ENCODE measurements around the gene DNASE1L2. TPM values are rescaled to one million over a fixed set of nuclear protein-coding genes. Genes with fewer than 3 reads are reported as not detected.

DNASE1L2 gene
- total and polyA plus RNA-seq, 10 of the 15 experiments (the other 5 are each of a cell fraction or from before 2014, with no cell fraction given) = 0.06 to 1.5 (median 0.29) TPM

GRCh38 chr16:2223221-2223941 is 12.9 kb upstream of the DNASE1L2 start, which contains the start of gene E4F1 (continued):
- TF ChIP-seq ZBTB4 (CRISPR knock-in tag; IDR thresholded peaks at IDR 0.05) (no peak), SUZ12 (IDR thresholded peaks at IDR 0.05; ENCODE audit: unreplicated experiment) (no peak), JUNB (IDR thresholded peaks at IDR 0.05) (no peak), KAT2A (conservative IDR thresholded peaks at IDR 0.05; ENCODE audit: control insufficient read depth, low read depth, low read length) (no peak), IRF4 (IDR thresholded peaks at IDR 0.05; ENCODE audit: low read depth, low read length) (no peak), MAX (IDR thresholded peaks at IDR 0.05; ENCODE audit: low read depth, low read length) (peak; percentile 89; the same call in 1 of the 2 replicates), IRF5 (IDR thresholded peaks at IDR 0.05; ENCODE audit: borderline replicate concordance) (no peak), SMAD1 (IDR thresholded peaks at IDR 0.05; ENCODE audit: low read depth, partially characterized antibody) (no peak), WRNIP1 (IDR thresholded peaks at IDR 0.05; ENCODE audit: borderline replicate concordance, low read depth, low read length) (no peak), SREBF2 (IDR thresholded peaks at IDR 0.05; ENCODE audit: low read length) (no peak), E2F8 (IDR thresholded peaks at IDR 0.05; ENCODE audit: low read depth, partially characterized antibody) (no peak), CHD1 (IDR thresholded peaks at IDR 0.05; ENCODE audit: low read depth, low read length) (no peak), ATF2 (IDR thresholded peaks at IDR 0.05; ENCODE audit: low read length) (no peak), USF1 (IDR thresholded peaks at IDR 0.05; ENCODE audit: borderline replicate concordance, extremely low read length, insufficient read depth, low read depth, low read length) (no peak), CBFB (IDR thresholded peaks at IDR 0.05; ENCODE audit: low read depth) (no peak)

All from GM12878 (cell line).